NCI-H748 (cell line): ENCODE data around the gene INTS3.
"Not testable (repeated sequence)": the region's sequence is repeated elsewhere in the genome, so short reads cannot be mapped to it uniquely, and the experiment has no call there.

ENCODE experiments used
- DNase-seq: peaks from one replicate; lab custom pipeline; 2025; ENCODE audit not compliant: unreplicated experiment; lab: John Stamatoyannopoulos, UW

Gene INTS3

DNA sequence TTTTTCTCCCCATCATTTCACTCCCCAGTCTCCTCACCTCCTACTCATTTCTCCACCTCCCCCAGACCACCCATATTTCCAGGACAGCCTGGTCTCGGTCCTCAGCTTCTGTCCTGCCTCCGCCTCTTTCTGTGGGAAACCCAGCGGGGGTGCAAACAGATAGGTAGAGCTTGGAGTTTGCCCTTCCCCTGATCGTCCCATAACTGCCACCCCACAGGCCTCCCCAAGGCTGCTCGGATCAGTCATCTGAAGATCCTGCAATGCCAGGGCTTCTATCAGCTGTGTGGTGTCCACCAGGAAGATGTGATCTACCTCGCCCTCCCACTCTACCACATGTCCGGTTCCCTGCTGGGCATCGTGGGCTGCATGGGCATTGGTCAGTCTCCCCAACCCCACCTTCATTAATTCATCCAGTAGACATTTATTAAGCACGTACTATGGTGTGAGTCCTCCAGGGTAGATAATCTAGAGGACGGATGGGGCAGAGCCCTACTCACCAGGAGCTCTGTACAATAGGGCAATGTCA lies 49.1 kb downstream of the INTS3 start:
- no peak for DNase-seq

DNA sequence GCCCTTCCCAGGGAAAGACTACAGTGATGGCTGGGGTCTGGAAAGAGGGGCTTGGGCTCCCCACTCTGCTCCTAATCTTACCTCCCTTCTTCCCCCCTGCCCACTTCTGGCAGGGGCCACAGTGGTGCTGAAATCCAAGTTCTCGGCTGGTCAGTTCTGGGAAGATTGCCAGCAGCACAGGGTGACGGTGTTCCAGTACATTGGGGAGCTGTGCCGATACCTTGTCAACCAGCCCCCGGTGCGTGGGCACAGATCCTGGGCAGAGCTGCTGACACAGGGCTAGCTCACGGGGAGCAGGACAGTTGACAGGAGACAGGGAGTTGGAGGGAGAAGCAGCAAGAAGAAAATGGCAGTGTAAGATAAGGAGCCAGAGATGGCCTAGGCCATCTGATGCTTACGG lies 49.8 kb downstream of the INTS3 start:
- DNase-seq: no peak

DNA sequence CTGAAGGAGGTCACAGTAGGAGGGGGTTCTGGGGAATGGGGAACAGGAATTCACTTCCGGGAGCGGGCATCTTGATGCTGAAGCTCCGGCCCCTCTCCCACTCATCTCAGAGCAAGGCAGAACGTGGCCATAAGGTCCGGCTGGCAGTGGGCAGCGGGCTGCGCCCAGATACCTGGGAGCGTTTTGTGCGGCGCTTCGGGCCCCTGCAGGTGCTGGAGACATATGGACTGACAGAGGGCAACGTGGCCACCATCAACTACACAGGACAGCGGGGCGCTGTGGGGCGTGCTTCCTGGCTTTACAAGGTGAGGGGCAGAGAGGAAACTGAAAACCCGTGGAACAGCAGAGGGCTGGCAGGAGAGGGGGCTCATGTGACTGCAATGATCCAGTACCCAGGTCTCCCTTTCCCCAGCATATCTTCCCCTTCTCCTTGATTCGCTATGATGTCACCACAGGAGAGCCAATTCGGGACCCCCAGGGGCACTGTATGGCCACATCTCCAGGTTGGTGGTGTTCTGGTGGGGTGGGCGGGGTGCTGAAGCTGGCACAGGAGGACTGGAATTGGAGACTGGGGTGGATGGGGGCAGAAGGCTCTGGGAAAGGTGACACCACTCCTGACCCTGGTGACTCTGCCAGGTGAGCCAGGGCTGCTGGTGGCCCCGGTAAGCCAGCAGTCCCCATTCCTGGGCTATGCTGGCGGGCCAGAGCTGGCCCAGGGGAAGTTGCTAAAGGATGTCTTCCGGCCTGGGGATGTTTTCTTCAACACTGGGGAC lies 50.4 kb downstream of the INTS3 start:
- no peak for DNase-seq

DNA sequence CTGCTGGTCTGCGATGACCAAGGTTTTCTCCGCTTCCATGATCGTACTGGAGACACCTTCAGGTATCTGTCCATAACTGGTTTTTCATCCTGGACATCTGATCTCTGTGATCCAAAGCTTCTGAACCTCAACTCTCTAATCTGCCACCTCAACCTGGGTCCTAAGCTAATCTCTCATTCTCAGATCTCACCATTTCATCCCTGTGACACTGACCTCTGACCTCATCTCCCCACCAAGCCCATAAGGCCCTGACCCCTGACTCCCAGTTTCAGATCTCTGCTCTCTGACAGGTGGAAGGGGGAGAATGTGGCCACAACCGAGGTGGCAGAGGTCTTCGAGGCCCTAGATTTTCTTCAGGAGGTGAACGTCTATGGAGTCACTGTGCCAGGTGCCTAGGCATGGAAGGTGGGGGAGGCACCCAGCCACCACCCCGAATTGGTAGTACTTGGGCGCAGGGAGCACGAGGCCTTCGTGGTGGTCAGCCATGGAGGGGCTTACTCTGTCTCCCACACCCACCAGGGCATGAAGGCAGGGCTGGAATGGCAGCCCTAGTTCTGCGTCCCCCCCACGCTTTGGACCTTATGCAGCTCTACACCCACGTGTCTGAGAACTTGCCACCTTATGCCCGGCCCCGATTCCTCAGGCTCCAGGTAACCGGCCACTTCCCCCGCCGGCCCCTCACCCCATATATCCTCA lies 51.1 kb downstream of the INTS3 start:
- DNase-seq: no peak

DNA sequence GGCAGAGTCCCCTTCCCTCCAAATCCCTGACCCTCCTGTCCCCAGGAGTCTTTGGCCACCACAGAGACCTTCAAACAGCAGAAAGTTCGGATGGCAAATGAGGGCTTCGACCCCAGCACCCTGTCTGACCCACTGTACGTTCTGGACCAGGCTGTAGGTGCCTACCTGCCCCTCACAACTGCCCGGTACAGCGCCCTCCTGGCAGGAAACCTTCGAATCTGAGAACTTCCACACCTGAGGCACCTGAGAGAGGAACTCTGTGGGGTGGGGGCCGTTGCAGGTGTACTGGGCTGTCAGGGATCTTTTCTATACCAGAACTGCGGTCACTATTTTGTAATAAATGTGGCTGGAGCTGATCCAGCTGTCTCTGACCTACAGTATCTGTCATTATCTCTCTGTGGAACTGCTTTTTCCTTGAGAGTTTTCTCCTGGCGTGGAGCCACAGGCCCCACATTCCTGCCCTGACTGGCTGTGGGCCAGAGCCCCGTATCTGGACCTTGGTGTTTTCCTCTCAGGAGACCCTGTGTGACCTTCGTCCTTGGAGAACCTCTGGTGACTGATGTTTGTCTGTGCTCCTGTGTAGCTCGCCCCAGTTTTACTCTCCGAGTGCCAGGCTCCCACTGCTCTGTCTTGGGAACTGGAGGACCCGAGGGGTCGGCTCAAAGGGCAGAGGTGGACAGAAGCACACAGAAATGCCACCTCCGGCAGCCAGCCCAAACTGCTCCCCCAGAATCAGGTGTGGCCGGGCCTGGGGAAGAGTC lies 52.1 kb downstream of the INTS3 start:
- no peak for DNase-seq

DNA sequence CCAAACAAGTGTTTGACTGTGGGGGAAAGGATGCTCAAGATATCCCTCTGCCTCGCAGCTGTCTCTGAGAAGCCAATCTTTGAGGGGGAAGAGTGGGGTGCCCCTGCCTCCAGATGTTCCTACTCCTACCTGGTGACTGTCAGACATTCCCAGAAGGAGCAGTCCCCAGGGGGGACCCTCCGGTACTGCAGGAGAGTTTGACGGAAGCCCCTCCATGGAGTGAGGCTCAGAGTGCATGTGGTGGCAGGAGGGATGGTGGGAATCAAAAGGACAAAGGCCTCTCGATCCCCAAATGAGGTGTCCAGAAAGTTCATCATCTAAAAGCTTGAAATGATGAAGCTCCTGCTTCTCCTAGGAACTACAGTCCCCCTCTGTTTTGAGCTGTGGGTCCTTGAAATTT lies 52.7 kb downstream of the INTS3 start:
- DNase-seq: no peak

DNA sequence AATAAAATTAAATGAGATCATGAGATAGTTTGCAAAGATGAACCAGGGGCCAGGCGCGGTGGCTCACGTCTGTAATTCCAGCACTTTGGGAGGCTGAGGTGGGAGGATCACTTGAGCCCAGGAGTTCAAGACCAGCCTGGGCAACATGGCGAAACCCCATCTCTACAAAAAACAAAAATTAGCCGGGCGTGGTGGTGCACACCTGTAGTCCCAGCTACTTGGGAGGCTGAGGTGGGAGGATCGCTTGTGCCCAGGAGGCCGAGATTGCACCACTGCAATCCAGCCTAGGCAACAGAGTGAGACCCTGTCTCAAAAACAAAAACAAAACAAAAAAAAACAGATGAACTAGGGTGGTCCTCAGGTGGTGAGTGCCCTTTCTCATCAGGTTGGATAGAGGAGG lies 54.8 kb downstream of the INTS3 start:
- DNase-seq: not testable (repeated sequence)

DNA sequence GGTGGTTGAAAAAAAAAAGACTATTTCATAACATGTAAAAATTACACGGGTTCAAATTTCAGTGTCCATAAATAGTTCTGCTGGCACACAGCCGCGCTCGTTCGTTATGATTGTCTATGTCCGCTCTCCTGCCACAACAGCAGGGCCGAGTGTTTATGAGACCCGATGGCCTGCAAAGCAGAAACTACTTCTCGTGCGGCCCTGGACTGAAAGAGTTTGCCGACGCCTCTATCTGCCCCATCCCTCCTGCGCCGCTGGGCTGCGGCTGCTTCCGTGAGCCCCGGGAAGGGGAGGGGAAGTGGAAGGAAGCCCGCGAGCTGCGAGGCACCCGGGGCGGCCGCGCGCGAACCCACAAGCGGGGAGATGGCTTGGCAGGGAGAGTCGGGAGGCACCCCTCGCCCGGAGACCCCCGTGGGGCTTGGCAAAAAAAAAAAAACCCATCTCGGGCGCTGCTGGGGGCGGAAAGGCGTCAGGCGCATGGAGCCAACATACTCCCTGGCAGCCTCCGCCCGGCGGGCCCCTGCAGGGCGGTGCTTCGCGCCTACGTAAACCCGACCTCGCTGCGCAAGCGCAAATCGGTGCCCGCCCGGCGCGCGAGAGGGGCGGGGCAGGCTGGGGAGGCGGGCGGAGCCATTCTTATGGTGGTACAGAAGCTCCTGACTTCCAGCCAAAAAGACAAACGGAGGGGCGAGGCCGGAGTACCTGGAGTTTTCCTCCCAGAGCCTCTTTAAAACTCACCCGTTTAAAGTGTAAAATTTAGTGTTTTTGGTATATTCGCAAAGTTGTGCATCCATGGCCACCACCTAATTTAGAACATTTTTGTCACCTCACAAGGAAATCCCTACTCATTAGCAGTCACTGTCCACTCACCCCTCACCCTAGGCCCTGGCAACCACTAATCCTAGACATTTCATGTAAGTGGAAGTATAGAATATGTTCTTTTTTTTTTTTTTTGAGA lies 55.7 kb downstream of the INTS3 start:
- DNase-seq: peak; percentile 93

DNA sequence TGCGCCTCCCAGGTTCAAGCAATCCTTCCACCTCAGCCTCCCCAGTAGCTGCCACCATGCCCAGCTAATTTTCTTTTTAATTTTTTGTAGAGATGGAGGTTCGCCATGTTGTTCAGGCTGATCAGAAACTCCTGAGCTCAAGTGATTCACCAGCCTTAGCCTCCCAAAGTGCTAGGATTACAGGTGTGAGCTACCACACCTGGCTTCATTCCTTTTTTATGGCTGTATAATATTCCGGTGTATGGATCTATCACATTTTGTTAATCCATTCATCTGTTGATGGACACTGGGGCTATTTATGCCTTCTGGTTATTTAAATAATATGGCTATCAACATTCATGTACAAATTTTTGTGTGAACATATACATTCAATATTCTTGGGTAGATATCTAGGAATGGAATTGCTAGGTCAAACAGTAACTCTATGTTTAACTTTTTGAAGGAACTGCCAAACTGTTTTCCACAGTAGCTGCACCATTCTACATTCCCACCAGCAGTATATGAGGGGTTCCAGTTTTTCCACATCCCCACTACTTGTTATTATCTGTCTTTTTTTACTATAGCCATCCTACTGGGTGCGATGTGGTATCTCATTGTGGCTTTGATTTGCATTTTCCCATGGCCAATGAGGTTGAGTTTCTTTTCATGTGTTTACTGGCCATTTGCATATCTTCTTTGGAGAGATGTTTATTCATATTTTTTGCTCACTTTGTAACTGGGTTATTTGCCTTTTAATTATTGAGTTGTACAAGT lies 58.4 kb downstream of the INTS3 start:
- no peak for DNase-seq

DNA sequence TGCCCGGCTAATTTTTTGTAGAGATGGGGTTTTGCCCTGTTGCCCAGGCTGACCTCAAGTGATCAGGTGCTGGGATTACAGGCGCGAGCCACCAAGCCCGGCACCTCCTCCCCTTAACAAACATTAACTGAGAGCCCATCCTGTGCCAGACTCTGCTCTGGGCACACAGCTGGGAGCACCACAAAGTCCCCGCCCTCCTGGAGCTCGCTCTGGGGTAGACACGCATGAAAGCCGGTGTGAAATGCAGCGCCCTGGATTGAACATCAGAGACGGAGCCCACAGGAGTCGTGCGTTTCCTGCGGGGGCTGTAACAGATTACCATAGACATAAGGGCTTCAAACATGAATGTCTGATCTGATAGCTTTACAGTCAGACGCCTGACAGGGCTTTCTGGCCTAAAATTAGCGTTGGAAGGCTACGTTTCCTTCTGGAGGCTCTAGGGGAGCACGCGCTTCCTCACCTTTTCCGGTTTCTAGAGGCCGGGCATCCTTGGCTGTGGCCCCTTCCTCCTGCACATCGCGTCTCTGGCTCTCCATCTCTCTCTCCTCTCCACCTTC lies 61.7 kb downstream of the INTS3 start:
- DNase-seq: no peak

DNA sequence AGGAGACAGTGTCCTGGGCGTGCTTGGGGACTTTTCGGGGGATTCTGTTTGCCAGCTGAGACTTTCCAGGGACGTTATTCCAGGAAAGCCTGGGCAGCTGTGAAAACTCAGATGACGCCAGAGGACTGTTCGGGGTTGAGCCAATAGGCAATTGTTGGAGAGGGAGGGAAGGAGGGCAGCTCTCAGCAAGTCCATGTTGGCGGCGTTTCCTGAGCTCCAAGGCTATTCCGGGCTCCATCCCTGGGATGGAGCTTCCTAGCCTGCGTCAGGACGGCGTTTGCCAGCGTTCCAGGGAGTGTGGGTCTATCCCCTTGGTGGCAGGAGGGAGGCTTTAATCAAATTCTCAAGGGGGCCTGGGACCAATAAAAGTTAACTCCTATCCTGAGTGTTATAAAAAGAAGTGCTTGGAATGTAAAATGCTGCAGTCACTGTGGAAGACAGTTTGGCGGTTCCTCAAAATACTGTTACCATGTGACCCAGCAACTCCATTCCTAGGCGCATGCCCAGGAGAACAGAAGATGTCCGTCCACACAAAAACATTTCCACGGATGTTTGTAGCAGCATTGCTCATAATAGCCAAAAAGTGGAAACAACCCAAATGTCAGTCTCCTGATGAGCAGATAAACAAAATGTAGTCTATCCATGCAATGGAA lies 62.6 kb downstream of the INTS3 start:
- DNase-seq: no peak

DNA sequence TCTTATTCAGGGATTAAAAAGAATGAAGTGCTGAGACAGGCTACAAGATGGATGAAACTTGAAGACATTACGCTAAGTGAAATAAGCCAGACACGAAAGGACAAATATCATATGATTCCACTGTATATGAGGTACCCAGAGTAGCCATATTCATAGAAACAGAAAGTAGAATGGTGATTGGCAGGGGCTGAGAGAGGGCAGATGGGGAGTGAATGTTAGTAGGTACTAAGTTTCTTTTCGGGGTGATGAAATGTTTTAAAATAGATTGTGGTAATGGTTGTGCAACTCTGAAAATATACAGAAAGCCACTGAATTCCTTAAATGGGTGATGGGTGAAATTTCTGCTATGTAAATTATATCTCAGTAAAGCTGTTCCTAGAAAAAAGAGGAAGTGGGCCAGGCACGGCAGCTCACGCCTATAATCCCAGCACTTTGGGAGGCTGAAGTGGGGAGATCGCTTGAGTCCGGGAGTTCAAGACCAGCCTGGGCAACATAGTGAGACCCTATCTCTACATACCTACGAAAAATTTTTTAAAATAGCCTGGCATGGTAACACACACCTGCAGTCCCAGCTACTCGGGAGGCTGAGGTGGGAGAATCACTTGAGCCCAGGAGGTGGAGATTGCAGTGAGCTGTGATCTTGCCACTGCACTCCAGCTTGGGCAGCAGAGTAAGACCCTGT lies 63.3 kb downstream of the INTS3 start:
- DNase-seq: no peak

DNA sequence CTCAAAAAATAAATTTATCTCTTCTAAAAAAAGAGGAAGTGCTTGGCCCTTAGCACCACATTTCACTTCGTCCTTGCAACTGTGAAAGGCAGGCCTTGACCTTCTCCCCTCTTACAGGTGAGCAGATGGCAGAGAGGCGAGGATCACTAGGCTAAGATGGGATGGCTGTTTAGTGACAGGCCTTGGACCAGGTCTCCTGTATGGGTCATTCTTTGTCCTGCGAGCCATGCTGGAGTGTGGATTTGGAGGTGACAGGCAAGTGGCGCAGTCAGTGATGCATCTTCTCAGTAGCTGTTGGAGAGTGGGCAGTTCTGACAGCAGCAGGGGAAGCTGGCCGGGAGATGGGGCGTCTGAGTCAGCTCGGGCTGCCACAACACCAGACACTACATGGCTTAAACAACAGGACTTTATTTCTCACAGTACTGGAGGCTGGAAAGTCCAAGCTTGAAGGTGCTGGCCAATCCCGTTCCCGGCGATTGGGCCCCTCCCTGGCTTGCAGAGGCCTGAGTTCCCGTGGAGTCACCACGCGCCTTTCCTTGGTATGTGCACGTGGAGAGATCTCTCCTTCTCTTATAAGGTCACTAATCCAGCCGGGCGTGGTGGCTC lies 63.9 kb downstream of the INTS3 start:
- no peak for DNase-seq

DNA sequence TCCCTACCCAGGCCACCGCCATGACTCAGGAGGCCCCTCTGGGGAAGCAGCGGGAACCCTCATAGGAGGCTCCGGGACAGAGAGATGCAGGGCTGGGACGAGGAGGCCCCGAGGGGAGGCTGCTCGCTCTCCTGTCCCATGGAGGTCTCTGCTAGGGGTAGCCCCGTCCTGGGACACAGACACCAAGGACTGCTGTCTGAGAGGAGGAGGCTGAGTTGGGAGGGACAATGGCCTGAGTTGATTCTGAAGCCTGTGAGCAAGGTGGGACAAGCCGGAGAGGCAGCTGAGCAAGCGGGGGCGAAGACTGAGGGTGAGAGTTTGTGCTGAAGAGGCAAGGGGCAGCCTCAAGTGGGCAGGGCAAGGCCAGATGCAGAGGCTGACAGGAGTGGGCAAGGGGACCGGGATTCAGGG lies 64.8 kb downstream of the INTS3 start:
- DNase-seq: no peak

DNA sequence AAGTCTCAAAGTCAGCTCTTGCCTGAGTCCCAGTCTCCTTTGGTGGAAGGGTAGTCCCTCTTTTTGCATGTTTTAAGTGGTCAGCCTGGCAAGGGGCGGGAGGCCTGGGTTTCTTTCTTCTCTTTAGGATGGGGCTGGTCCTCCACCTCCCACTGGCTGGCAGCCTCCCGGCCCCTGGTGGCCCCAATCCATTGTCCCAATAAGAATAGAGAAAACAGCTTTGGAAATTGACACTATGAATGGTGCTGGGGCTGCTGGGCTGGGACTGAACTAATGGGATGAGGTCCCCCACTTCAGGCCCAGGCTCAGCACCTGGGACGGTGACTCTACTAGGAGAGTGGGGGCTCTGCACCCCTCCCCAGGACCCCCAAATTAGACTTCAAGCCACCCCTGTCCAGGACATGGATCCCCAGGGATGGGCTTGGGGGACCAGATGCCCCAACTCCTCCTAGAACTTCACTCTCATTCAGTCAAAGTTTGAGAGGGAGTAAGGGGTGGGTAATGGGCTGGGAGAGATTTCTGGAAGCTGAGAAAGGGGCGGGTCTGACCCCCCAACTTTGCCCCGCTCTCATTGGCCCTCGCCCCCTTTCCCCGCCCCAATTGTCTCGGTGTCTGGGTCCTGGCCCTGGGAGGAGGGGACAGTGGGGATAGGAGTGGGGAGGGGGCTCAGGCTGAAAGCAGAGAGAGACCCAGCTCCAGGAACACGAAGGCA lies 65.6 kb downstream of the INTS3 start:
- DNase-seq: no peak

DNA sequence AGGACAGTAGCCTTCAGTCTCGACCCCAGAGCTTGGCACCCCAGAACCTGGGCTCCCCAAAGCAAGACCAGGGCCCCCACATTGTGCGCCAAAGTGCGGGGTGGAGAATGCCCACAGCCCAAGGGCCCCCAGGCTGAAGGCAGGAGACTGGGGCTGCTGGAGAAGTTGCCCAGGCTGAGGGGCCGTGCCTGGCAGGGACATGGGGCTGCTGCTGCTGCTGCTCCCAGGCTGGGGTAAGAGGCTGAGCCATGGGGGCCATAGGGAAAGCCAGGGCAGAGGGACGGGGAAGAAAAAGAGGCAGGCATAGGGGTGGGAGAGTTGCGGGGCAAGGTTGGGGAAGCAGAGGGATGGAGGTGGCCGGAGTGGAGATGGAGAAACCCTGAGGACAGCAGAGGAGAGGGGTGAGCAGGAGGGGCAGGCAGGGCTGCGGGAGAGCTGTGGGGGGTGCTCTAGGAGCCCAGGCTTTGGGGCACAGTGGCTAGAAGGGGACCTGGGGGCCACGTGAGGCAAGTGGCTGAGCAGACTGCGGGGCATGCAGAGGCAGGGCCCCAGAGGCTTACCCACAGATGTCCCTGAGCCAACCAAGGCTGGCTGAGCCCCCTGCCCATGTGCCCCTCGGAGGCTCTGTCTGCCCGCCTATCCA lies 66.2 kb downstream of the INTS3 start:
- no peak for DNase-seq
